Astrocyte (in vitro differentiated cells and primary cell): ENCODE data around the gene REL.
"Not testable (repeated sequence)": the region's sequence is repeated elsewhere in the genome, so short reads cannot be mapped to it uniquely, and the experiment has no call there.

ENCODE experiments used
- EZH2 ChIP-seq: IDR thresholded peaks from 2 replicates; pipeline ENCODE4 v1.6.1; 2012; ENCODE audit warnings: mild to moderate bottlenecking, low read length, inconsistent platforms; ENCODE audit not compliant: insufficient read depth
- TF ChIP-seq, protein P1 (sequence below): IDR thresholded peaks from 2 replicates; pipeline ENCODE4 v1.5.1; 2011; ENCODE audit warnings: low read depth, mild to moderate bottlenecking, inconsistent platforms, low read length, moderate library complexity; ENCODE audit not compliant: insufficient read depth

DNA sequence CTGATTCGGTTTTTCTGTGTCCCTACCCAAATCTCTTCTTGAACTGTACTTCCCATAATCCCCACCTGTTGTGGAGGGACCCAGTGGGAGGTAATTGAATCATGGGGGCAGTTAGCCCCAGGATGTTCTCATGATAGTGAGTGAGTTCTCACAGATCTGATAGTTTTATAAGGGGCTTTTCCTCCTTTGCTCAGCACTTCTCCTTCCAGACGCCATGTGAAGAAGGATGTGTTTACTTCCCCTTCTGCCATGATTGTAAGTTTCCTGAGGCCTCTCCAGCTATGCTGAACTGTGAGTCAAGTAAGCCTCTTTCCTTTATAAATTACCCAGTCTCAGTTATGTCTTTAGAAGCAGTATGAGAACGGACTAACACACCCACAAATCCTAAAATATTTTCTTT, 16.0 kb upstream of the REL start:
- TF ChIP-seq, protein P1, sequence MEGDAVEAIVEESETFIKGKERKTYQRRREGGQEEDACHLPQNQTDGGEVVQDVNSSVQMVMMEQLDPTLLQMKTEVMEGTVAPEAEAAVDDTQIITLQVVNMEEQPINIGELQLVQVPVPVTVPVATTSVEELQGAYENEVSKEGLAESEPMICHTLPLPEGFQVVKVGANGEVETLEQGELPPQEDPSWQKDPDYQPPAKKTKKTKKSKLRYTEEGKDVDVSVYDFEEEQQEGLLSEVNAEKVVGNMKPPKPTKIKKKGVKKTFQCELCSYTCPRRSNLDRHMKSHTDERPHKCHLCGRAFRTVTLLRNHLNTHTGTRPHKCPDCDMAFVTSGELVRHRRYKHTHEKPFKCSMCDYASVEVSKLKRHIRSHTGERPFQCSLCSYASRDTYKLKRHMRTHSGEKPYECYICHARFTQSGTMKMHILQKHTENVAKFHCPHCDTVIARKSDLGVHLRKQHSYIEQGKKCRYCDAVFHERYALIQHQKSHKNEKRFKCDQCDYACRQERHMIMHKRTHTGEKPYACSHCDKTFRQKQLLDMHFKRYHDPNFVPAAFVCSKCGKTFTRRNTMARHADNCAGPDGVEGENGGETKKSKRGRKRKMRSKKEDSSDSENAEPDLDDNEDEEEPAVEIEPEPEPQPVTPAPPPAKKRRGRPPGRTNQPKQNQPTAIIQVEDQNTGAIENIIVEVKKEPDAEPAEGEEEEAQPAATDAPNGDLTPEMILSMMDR = not testable (repeated sequence)
- not testable (repeated sequence) for TF ChIP-seq EZH2
